WTC11 (cell line): ENCODE results near the gene STXBP6. TPM values are rescaled to one million over a fixed set of nuclear protein-coding genes. Genes with fewer than 3 reads are reported as not detected.

Source experiments
- ATAC-seq: fragments of 200-7000 bp; cut with Tn5 transposase; 2 replicates; pipeline ENCODE4 v1.10.0; 2021; ENCODE audit warnings: mild to moderate bottlenecking, moderate library complexity
- CTCF ChIA-PET: fragments of 300-600 bp; sonication (Branson Sonifier 250); formaldehyde crosslinking; loops from one replicate; lab custom pipeline; 2021; ENCODE audit warnings: antibody characterized with exemption; lab: Charles Lee
- POLR2A ChIA-PET: fragments of 350-600 bp; sonication (Branson Sonifier 250); formaldehyde crosslinking; loops from one replicate; lab custom pipeline; 2021; ENCODE audit warnings: antibody characterized with exemption; lab: Charles Lee
- DNase-seq: peaks from one replicate; pipeline ENCODE4 v3.0.0; 2021; ENCODE audit warnings: low spot score
- H3K27ac Mint-ChIP-seq: 2 replicates; pipeline ENCODE4 v1.8.0; 2021; ENCODE audit warnings: mixed read lengths
- H3K27me3 Mint-ChIP-seq: 2 replicates; pipeline ENCODE4 v1.8.0; 2021; ENCODE audit warnings: low read depth, mild to moderate bottlenecking, moderate library complexity, mixed read lengths
- H3K36me3 Mint-ChIP-seq: 2 replicates; pipeline ENCODE4 v1.8.0; 2021; ENCODE audit warnings: mixed read lengths
- H3K4me1 Mint-ChIP-seq: 2 replicates; pipeline ENCODE4 v1.8.0; 2022; ENCODE audit warnings: mixed read lengths
- H3K4me3 Mint-ChIP-seq: 2 replicates; pipeline ENCODE4 v1.8.0; 2021; ENCODE audit warnings: mild to moderate bottlenecking, moderate library complexity, mixed read lengths
- H3K9me3 Mint-ChIP-seq: 2 replicates; pipeline ENCODE4 v1.8.0; 2021; ENCODE audit warnings: mixed read lengths
- AFF4 ChIP-seq: sonication (generic); formaldehyde crosslinking; IDR thresholded peaks from 2 replicates; pipeline ENCODE4 v1.8.1; 2023; ENCODE audit warnings: mild to moderate bottlenecking, missing genetic modification reagents, borderline replicate concordance
- AR ChIP-seq: fragments of 250-450 bp; sonication (Bioruptor Pico); IDR thresholded peaks from 2 replicates; pipeline ENCODE4 v1.9.0; 2021; ENCODE audit warnings: mild to moderate bottlenecking
- ATF1 ChIP-seq: sonication (generic); formaldehyde crosslinking; IDR thresholded peaks from 2 replicates; pipeline ENCODE4 v1.8.1; 2023; ENCODE audit warnings: mild to moderate bottlenecking, moderate library complexity, missing genetic modification reagents
- ETV6 ChIP-seq: sonication (generic); formaldehyde crosslinking; IDR thresholded peaks from 2 replicates; pipeline ENCODE4 v1.8.1; 2022; ENCODE audit warnings: mild to moderate bottlenecking, missing genetic modification reagents
- KAT7 ChIP-seq: sonication (generic); formaldehyde crosslinking; IDR thresholded peaks from 2 replicates; pipeline ENCODE4 v1.8.1; 2023; ENCODE audit warnings: missing genetic modification reagents, mild to moderate bottlenecking, borderline replicate concordance
- SP1 ChIP-seq: sonication (generic); formaldehyde crosslinking; conservative IDR thresholded peaks from 2 replicates; pipeline ENCODE4 v1.8.1; 2022; ENCODE audit warnings: missing genetic modification reagents
- TCF7 ChIP-seq: sonication (generic); formaldehyde crosslinking; IDR thresholded peaks from 2 replicates; pipeline ENCODE4 v1.8.0; 2022; ENCODE audit warnings: mild to moderate bottlenecking, low read depth, missing genetic modification reagents, moderate library complexity
- ZBTB21 ChIP-seq: sonication (generic); formaldehyde crosslinking; IDR thresholded peaks from 2 replicates; pipeline ENCODE4 v1.8.1; 2023; ENCODE audit warnings: mild to moderate bottlenecking, missing genetic modification reagents, borderline replicate concordance
- ZNF281 ChIP-seq: sonication (generic); formaldehyde crosslinking; IDR thresholded peaks from 2 replicates; pipeline ENCODE4 v1.8.0; 2023; ENCODE audit warnings: mild to moderate bottlenecking, missing genetic modification reagents
- total RNA-seq: library from RNA; stranded (reverse); gene quantifications from 3 replicates; pipeline ENCODE4 v1.2.3, GENCODE V29; 2021
- TF ChIP-seq, protein P1 (sequence below): sonication (generic); formaldehyde crosslinking; conservative IDR thresholded peaks from 2 replicates; pipeline ENCODE4 v1.8.1; 2022; ENCODE audit warnings: mild to moderate bottlenecking, missing genetic modification reagents

Gene STXBP6
- total RNA-seq, 1 experiment from 2014 or later, result 4.2 TPM

GRCh38 chr14:25041484-25041883 lies 8.5 kb downstream of the STXBP6 start:
- ChIA-PET CTCF (interaction anchor here (1.0 to 3.4 kb wide), 6 partner anchors 16 to 331 kb away, joined by 3 to 83 read pairs (median 6); no protein-coding TSS in a partner anchor), POLR2A (no interaction called here)
- no peak for ATAC-seq

More at GRCh38 chr14:25041484-25041883, 8.5 kb downstream of the STXBP6 start:
- Mint-ChIP-seq H3K9me3 (0 out of 2 replicates have a peak, but pooled peaks cover 5% of the 10 kb centered on the region), H3K27ac (no peak overlapping the region), H3K4me1 (peaks cover 22% of the 10 kb centered on the region), H3K36me3 (no peaks in the 10 kb centered on the region), H3K4me3 (no peak overlapping the region), H3K27me3 (no peaks in the 10 kb centered on the region; the same call in 1 of the 2 replicates)
- TF ChIP-seq ZNF281 (CRISPR knock-in tag), result no peak
- TF ChIP-seq ZBTB21, result no peak
- TF ChIP-seq AFF4 (CRISPR knock-in tag), result no peak
- no peak for TF ChIP-seq KAT7
- no peak for TF ChIP-seq ATF1 (CRISPR knock-in tag)
- TF ChIP-seq ETV6 (CRISPR knock-in tag), result no peak
- no peak for TF ChIP-seq TCF7 (CRISPR knock-in tag)
- TF ChIP-seq, protein P1, sequence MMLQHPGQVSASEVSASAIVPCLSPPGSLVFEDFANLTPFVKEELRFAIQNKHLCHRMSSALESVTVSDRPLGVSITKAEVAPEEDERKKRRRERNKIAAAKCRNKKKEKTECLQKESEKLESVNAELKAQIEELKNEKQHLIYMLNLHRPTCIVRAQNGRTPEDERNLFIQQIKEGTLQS, result no peak
- TF ChIP-seq AR, result no peak
- no peak for TF ChIP-seq SP1 (CRISPR knock-in tag)
- TF ChIP-seq, all 79 proteins: peak for 0
- DNase-seq, result no peak
